Thoracic aorta (tissue), 2 donors: Measurements from ENCODE around the gene GALT. TPM values are rescaled to one million over a fixed set of nuclear protein-coding genes. Genes with fewer than 3 reads are reported as not detected.

Source experiments
- ATAC-seq: fragments of 150-250 bp; one replicate; pipeline ENCODE4 v1.8.0; 2017; ENCODE audit warnings: low read depth; ENCODE audit not compliant: insufficient number of reproducible peaks, low FRiP score
- DNase-seq: peaks from one replicate; pipeline ENCODE4 v3.0.0-alpha.2; 2020; ENCODE audit warnings: low spot score
- H3K27ac ChIP-seq, 2 donors: fragments of 200-600 bp; sonication (generic); 1 replicate in 1 of 2; 2 replicates in 1 of 2; pipeline ENCODE4 v1.5.1; 2016; ENCODE audit warnings: mild to moderate bottlenecking in 2 of 2, moderate library complexity in 2 of 2
- H3K27me3 ChIP-seq: fragments of 200-600 bp; sonication (generic); replicated peaks from 2 replicates; pipeline ENCODE4 v1.6.0; 2016; ENCODE audit warnings: mild to moderate bottlenecking; ENCODE audit not compliant: insufficient read depth
- H3K36me3 ChIP-seq: fragments of 200-600 bp; sonication (generic); one replicate; pipeline ENCODE4 v1.5.1; 2016
- H3K4me1 ChIP-seq, 2 donors: fragments of 200-600 bp; sonication (generic); 1 replicate in 1 of 2; 2 replicates in 1 of 2; pipeline versions ENCODE4 v1.5.1 to v1.6.0; 2016; ENCODE audit warnings: low read depth in 2 of 2, mild to moderate bottlenecking in 1 of 2; ENCODE audit not compliant: control insufficient read depth in 1 of 2
- H3K4me3 ChIP-seq: fragments of 200-600 bp; sonication (generic); 2 replicates; pipeline ENCODE4 v1.5.1; 2016; ENCODE audit warnings: mild to moderate bottlenecking
- H3K9me3 ChIP-seq: fragments of 200-600 bp; sonication (generic); 2 replicates; pipeline ENCODE4 v1.5.1; 2016
- CTCF ChIP-seq: fragments of 200-600 bp; sonication (generic); IDR thresholded peaks from one replicate; pipeline ENCODE4 v1.5.1; 2019; ENCODE audit warnings: antibody characterized with exemption
- total RNA-seq, 2 donors: library from RNA; depleted of rRNA; stranded (reverse); fragments of >200 nt; gene quantifications; one replicate each; pipeline versions ENCODE4 v1.1.0 to v1.2.3, GENCODE V29; 2016

Gene GALT
- total RNA-seq, 2 donors from 2014 or later = 67.7 to 78.4 TPM

GRCh38 chr9:34650816-34651215 lies 4.3 kb downstream of the GALT start:
- H3K4me1 ChIP-seq = peaks cover 45 to 77% of the 10 kb centered on the region in 2 donors
- H3K4me3 ChIP-seq = no peak overlapping the region
- H3K36me3 ChIP-seq = peaks cover 16% of the 10 kb centered on the region
- no peak for TF ChIP-seq CTCF
- peak overlapping the region; percentile 85 to 92 for H3K27ac ChIP-seq
- no peaks in the 10 kb centered on the region for H3K9me3 ChIP-seq
- H3K27me3 ChIP-seq = no peaks in the 10 kb centered on the region
- no peak for DNase-seq
- no peak for ATAC-seq

- TF ChIP-seq CTCF = no peak
- Histone ChIP-seq H3K9me3 (no peaks in the 10 kb centered on the region), H3K27ac (peak overlapping the region; percentile 85 to 92), H3K36me3 (peaks cover 16% of the 10 kb centered on the region), H3K27me3 (no peaks in the 10 kb centered on the region), H3K4me3 (peak overlapping the region; percentile 67), H3K4me1 (peaks cover 41 to 76% of the 10 kb centered on the region in 2 donors)
- ATAC-seq = no peak
- DNase-seq = no peak
These were observed 4.8 kb downstream of the GALT start for GRCh38 chr9:34651321-34651720.

GRCh38 chr9:34651876-34652601 lies 5.6 kb downstream of the GALT start, which contains the start of gene IL11RA:
TSS of gene IL11RA (plus strand) at chr9:34652185. CDS start at chr9:34655218, 3,033 bp downstream.
- no peaks in the 10 kb centered on the region for H3K9me3 ChIP-seq
- no peaks in the 10 kb centered on the region for H3K27me3 ChIP-seq
- H3K36me3 ChIP-seq = peaks cover 18% of the 10 kb centered on the region
- peaks cover 41 to 76% of the 10 kb centered on the region in 2 donors for H3K4me1 ChIP-seq
- peak within 1 kb of the TSS; percentile 85 to 92 for H3K27ac ChIP-seq
- DNase-seq (peak; percentile 50), ATAC-seq (peak; percentile 42)
- TF ChIP-seq CTCF = no peak
- H3K4me3 ChIP-seq = peak within 1 kb of the TSS; percentile 67

GRCh38 chr9:34652602-34653000 lies 6.1 kb downstream of the GALT start:
- no peaks in the 10 kb centered on the region for H3K27me3 ChIP-seq
- H3K9me3 ChIP-seq = no peaks in the 10 kb centered on the region
- peaks cover 39 to 71% of the 10 kb centered on the region in 2 donors for H3K4me1 ChIP-seq
- TF ChIP-seq CTCF = no peak
- DNase-seq = no peak
- peaks cover 20% of the 10 kb centered on the region for H3K36me3 ChIP-seq
- ATAC-seq = no peak
- H3K27ac ChIP-seq = peak overlapping the region; percentile 85 to 92
- peak overlapping the region; percentile 67 for H3K4me3 ChIP-seq

- Histone ChIP-seq H3K4me1 (peaks cover 32 to 63% of the 10 kb centered on the region in 2 donors), H3K27me3 (no peaks in the 10 kb centered on the region), H3K9me3 (no peaks in the 10 kb centered on the region), H3K36me3 (peaks cover 20% of the 10 kb centered on the region), H3K4me3 (peak overlapping the region; percentile 67), H3K27ac (peak overlapping the region; percentile 85 to 92)
- ATAC-seq = peak; percentile 36
- peak; percentile 40 for DNase-seq
- TF ChIP-seq CTCF = no peak
These were observed 6.9 kb downstream of the GALT start for GRCh38 chr9:34653151-34654072.
